ENCODE data around the gene SPINK6. TPM values are rescaled to one million over a fixed set of nuclear protein-coding genes. Genes with fewer than 3 reads are reported as not detected.

The SPINK6 gene
- total RNA-seq, 1 experiment from 2014 or later = not detected

GRCh38 chr5:148163345-148163744, 39.5 kb upstream of the SPINK6 start:
- intact Hi-C loops (cut with micrococcal nuclease; ENCODE audit: unreplicated experiment) = no loop called here
- no peaks in the 10 kb centered on the region for H3K4me1 ChIP-seq (ENCODE audit: insufficient read depth, low read length, poor library complexity, severe bottlenecking)
- ChIA-PET CTCF (no interaction called here), POLR2A (ENCODE audit: low non-redundant PET) (no interaction called here)
- peaks cover 22% of the 10 kb centered on the region for H3K27me3 ChIP-seq (replicated peaks; ENCODE audit: insufficient read depth, low read depth, low read length, poor library complexity)
- no TSS peak for BruUV-seq (replicated peaks)
- H3K4me3 ChIP-seq (ENCODE audit: low read depth, low read length, poor library complexity, severe bottlenecking) = no peak overlapping the region
- H3K27ac ChIP-seq (ENCODE audit: low read depth, low read length, poor library complexity, severe bottlenecking) = no peak overlapping the region
- TF ChIP-seq EZH2 (IDR thresholded peaks at IDR 0.05; ENCODE audit: borderline replicate concordance, low read depth, low read length, poor library complexity, severe bottlenecking) (no peak), CTCF (conservative IDR thresholded peaks at IDR 0.05; ENCODE audit: low read depth, low read length) (no peak)
- DNase-seq (ENCODE audit: low spot score) = no peak
- H3K36me3 ChIP-seq (ENCODE audit: insufficient read depth, low read length, poor library complexity, severe bottlenecking) = no peaks in the 10 kb centered on the region
- no peaks in the 10 kb centered on the region for H3K9me3 ChIP-seq (ENCODE audit: low read depth, low read length, poor library complexity, severe bottlenecking)

GRCh38 chr5:148166550-148167283, 36.1 kb upstream of the SPINK6 start:
- CTCF ChIA-PET = no interaction called here
- POLR2A ChIA-PET (ENCODE audit: low non-redundant PET) = no interaction called here
- no peak overlapping the region for H3K4me3 ChIP-seq (ENCODE audit: low read depth, low read length, poor library complexity, severe bottlenecking)
- intact Hi-C loops (cut with micrococcal nuclease; ENCODE audit: unreplicated experiment) = no loop called here
- no peaks in the 10 kb centered on the region for H3K4me1 ChIP-seq (ENCODE audit: insufficient read depth, low read length, poor library complexity, severe bottlenecking)
- H3K27me3 ChIP-seq (replicated peaks; ENCODE audit: insufficient read depth, low read depth, low read length, poor library complexity) = peaks cover 35% of the 10 kb centered on the region
- no peaks in the 10 kb centered on the region for H3K36me3 ChIP-seq (ENCODE audit: insufficient read depth, low read length, poor library complexity, severe bottlenecking)
- no peak for DNase-seq (ENCODE audit: low spot score)
- TF ChIP-seq CTCF (conservative IDR thresholded peaks at IDR 0.05; ENCODE audit: low read depth, low read length) = no peak
- TF ChIP-seq EZH2 (IDR thresholded peaks at IDR 0.05; ENCODE audit: borderline replicate concordance, low read depth, low read length, poor library complexity, severe bottlenecking) = no peak
- no peaks in the 10 kb centered on the region for H3K9me3 ChIP-seq (ENCODE audit: low read depth, low read length, poor library complexity, severe bottlenecking)
- no peak overlapping the region for H3K27ac ChIP-seq (ENCODE audit: low read depth, low read length, poor library complexity, severe bottlenecking)
- no TSS peak for BruUV-seq (replicated peaks)

- no peaks in the 10 kb centered on the region for H3K9me3 ChIP-seq (ENCODE audit: low read depth, low read length, poor library complexity, severe bottlenecking)
- BruUV-seq (replicated peaks) = no TSS peak
- no peaks in the 10 kb centered on the region for H3K36me3 ChIP-seq (ENCODE audit: insufficient read depth, low read length, poor library complexity, severe bottlenecking)
- intact Hi-C loops (cut with micrococcal nuclease; ENCODE audit: unreplicated experiment) = no loop called here
- no peak within 1 kb of the TSS for H3K27ac ChIP-seq (ENCODE audit: low read depth, low read length, poor library complexity, severe bottlenecking)
- no peak for TF ChIP-seq EZH2 (IDR thresholded peaks at IDR 0.05; ENCODE audit: borderline replicate concordance, low read depth, low read length, poor library complexity, severe bottlenecking)
- no peak for TF ChIP-seq CTCF (conservative IDR thresholded peaks at IDR 0.05; ENCODE audit: low read depth, low read length)
- CTCF ChIA-PET = no interaction called here
- peaks cover 50% of the 10 kb centered on the region for H3K27me3 ChIP-seq (replicated peaks; ENCODE audit: insufficient read depth, low read depth, low read length, poor library complexity)
- DNase-seq (ENCODE audit: low spot score) = no peak
- H3K4me3 ChIP-seq (ENCODE audit: low read depth, low read length, poor library complexity, severe bottlenecking) = no peak within 1 kb of the TSS
- POLR2A ChIA-PET (ENCODE audit: low non-redundant PET) = interaction anchor here (0.5 kb wide), 1 partner anchor 27 kb away, joined by 3 read pairs; no protein-coding TSS in a partner anchor
- no peaks in the 10 kb centered on the region for H3K4me1 ChIP-seq (ENCODE audit: insufficient read depth, low read length, poor library complexity, severe bottlenecking)
Measured at GRCh38 chr5:148168246-148168645, 34.6 kb upstream of the SPINK6 start, which contains the start of gene SPINK14. Gene SPINK14, plus strand, starts transcription at chr5:148168546. Its CDS starts 1,187 bp downstream, at chr5:148169733.
